Hepatocyte (in vitro differentiated cells): ENCODE measurements around the gene TFDP2.

Experiments used
- EZH2 ChIP-seq: fragments of 200-600 bp; sonication (generic); IDR thresholded peaks from 2 replicates; pipeline ENCODE4 v1.6.1; 2016; ENCODE audit warnings: antibody characterized with exemption, mild to moderate bottlenecking, borderline replicate concordance
- EZH2phosphoT487 ChIP-seq: fragments of 200-600 bp; sonication (generic); IDR thresholded peaks from one replicate; pipeline ENCODE4 v1.6.1; 2018; ENCODE audit warnings: antibody characterized with exemption, mild to moderate bottlenecking, low read depth, moderate library complexity; ENCODE audit not compliant: unreplicated experiment, severe bottlenecking

GRCh38 chr3:141950572-141951493 lies 198.5 kb downstream of the TFDP2 start:
- TF ChIP-seq EZH2 (no peak), EZH2phosphoT487 (no peak)
